ENCODE data around the gene OR51V1.
"Not testable (repeated sequence)": the region's sequence is repeated elsewhere in the genome, so short reads cannot be mapped to it uniquely, and the experiment has no call there.

The OR51V1 gene

DNA sequence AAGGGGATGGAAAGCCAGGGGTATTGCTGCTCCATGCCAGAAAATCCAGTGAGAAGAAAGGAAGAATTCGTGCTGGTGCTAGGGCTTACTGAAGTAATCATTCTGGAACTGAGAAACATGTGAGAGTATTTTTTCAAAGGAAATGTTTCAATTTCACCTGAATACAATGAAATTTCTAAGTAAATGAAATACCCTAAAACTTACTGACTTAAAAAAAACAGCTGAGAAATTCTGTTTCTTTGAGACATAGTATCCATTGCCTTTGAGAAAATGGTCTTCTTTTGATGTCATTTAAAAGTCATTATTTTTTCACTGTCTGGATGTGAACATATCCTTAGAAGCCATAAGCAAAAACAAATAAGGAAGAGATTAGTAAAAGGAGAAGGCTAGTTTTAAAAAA lies at the start of gene OR51V1:
Gene OR51V1 (minus strand): TSS at position 101 of the 400 bp plus-strand sequence. CDS start 0 bp downstream, at position 101.
- H3K4me1 ChIP-seq (ENCODE audit: insufficient read depth, low read length) = no peaks in the 10 kb centered on the region
- H3K4me3 ChIP-seq (ENCODE audit: low read depth in 1 of 2, low read length in 2 of 2) = no peak within 1 kb of the TSS
- no peak for DNase-seq
- no peak for ATAC-seq (ENCODE audit: insufficient read depth, low read depth)
- TF ChIP-seq CTCF (IDR thresholded peaks at IDR 0.05; ENCODE audit: borderline replicate concordance, extremely low read depth, low read length, poor library complexity, severe bottlenecking) (no peak), EZH2 (IDR thresholded peaks at IDR 0.05; ENCODE audit: borderline replicate concordance, low read depth, low read length, severe bottlenecking) (no peak)
- H4K20me1 ChIP-seq (ENCODE audit: insufficient read depth, low read length) = no peaks in the 10 kb centered on the region
- no peak within 1 kb of the TSS for H2AFZ ChIP-seq (ENCODE audit: low read depth, low read length)
- H3K9me3 ChIP-seq (ENCODE audit: insufficient read depth, low read length, severe bottlenecking) = no peaks in the 10 kb centered on the region
- no peak within 1 kb of the TSS for H3K9ac ChIP-seq (ENCODE audit: low read depth, low read length)
- no peaks in the 10 kb centered on the region for H3K79me2 ChIP-seq (ENCODE audit: insufficient read depth, low read length)
- peaks cover 4% of the 10 kb centered on the region for H3K27me3 ChIP-seq (ENCODE audit: insufficient read depth, low read length, poor library complexity)
- no peaks in the 10 kb centered on the region for H3K36me3 ChIP-seq (ENCODE audit: insufficient read depth, low read length)
- no peak within 1 kb of the TSS for H3K27ac ChIP-seq (ENCODE audit: low read length)
- no peak within 1 kb of the TSS for H3K4me2 ChIP-seq (ENCODE audit: insufficient read depth, low read length)

DNA sequence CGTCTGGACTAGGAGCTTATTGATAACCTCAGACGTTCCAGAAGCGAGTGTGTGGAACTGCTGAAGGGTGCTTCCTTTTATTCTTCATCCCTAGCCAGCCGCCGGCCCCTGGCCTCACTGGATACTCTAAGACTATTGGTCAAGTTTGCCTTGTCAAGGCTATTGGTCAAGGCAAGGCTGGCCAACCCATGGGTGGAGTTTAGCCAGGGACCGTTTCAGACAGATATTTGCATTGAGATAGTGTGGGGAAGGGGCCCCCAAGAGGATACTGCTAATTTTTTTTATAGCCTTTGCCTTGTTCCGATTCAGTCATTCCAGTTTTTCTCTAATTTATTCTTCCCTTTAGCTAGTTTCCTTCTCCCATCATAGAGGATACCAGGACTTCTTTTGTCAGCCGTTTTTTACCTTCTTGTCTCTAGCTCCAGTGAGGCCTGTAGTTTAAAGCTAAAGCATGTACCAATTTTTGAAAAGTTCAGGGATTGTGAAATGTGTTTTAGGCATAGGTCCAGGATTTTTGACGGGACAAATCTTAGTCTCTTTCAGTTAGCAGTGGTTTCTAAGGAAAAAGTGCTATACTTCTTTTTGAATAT lies 49.4 kb upstream of the OR51V1 start, which contains the start of gene HBG1:
Gene HBG1 (minus strand): TSS at position 51 of the 590 bp plus-strand sequence. CDS start 53 bp downstream, outside the sequence.
- H3K27me3 ChIP-seq (ENCODE audit: insufficient read depth, low read length, poor library complexity); H3K4me2 ChIP-seq (ENCODE audit: insufficient read depth, low read length); H3K9me3 ChIP-seq (ENCODE audit: insufficient read depth, low read length, severe bottlenecking); H3K9ac ChIP-seq (ENCODE audit: low read depth, low read length); H3K4me3 ChIP-seq (ENCODE audit: low read depth in 1 of 2, low read length in 2 of 2); H3K36me3 ChIP-seq (ENCODE audit: insufficient read depth, low read length); H3K79me2 ChIP-seq (ENCODE audit: insufficient read depth, low read length); DNase-seq; ATAC-seq (ENCODE audit: insufficient read depth, low read depth); H3K4me1 ChIP-seq (ENCODE audit: insufficient read depth, low read length); H4K20me1 ChIP-seq (ENCODE audit: insufficient read depth, low read length); H3K27ac ChIP-seq (ENCODE audit: low read length); H2AFZ ChIP-seq (ENCODE audit: low read depth, low read length): not testable (repeated sequence)

DNA sequence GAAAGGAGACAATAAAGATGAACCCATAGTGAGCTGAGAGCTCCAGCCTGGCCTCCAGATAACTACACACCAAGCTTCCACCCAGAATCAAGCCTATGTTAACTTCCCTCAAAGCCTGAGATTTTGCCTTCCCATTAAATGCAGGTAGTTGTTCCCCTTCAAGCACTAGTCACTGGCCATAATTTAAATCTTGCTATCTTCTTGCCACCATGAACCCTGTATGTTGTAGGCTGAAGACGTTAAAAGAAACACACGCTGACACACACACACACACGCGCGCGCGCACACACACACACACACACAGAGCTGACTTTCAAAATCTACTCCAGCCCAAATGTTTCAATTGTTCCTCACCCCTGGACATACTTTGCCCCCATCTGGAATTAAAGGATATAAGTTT lies 48.0 kb upstream of the OR51V1 start:
- not testable (repeated sequence) for H2AFZ ChIP-seq (ENCODE audit: low read depth, low read length); H3K27ac ChIP-seq (ENCODE audit: low read length); H3K36me3 ChIP-seq (ENCODE audit: insufficient read depth, low read length); ATAC-seq (ENCODE audit: insufficient read depth, low read depth); H4K20me1 ChIP-seq (ENCODE audit: insufficient read depth, low read length); H3K79me2 ChIP-seq (ENCODE audit: insufficient read depth, low read length); H3K4me3 ChIP-seq (ENCODE audit: low read depth in 1 of 2, low read length in 2 of 2); H3K9ac ChIP-seq (ENCODE audit: low read depth, low read length); DNase-seq; H3K4me1 ChIP-seq (ENCODE audit: insufficient read depth, low read length); H3K4me2 ChIP-seq (ENCODE audit: insufficient read depth, low read length); H3K9me3 ChIP-seq (ENCODE audit: insufficient read depth, low read length, severe bottlenecking); H3K27me3 ChIP-seq (ENCODE audit: insufficient read depth, low read length, poor library complexity)

GRCh38 chr11:5247472-5248192 lies 47.1 kb upstream of the OR51V1 start:
- Histone ChIP-seq H3K36me3 (ENCODE audit: insufficient read depth, low read length) (no peaks in the 10 kb centered on the region), H2AFZ (ENCODE audit: low read depth, low read length) (no peak overlapping the region), H4K20me1 (ENCODE audit: insufficient read depth, low read length) (no peaks in the 10 kb centered on the region), H3K9me3 (ENCODE audit: insufficient read depth, low read length, severe bottlenecking) (no peaks in the 10 kb centered on the region), H3K4me1 (ENCODE audit: insufficient read depth, low read length) (no peaks in the 10 kb centered on the region), H3K79me2 (ENCODE audit: insufficient read depth, low read length) (no peaks in the 10 kb centered on the region), H3K27ac (ENCODE audit: low read length) (no peak overlapping the region), H3K4me3 (ENCODE audit: low read depth in 1 of 2, low read length in 2 of 2) (no peak overlapping the region), H3K9ac (ENCODE audit: low read depth, low read length) (no peak overlapping the region), H3K4me2 (ENCODE audit: insufficient read depth, low read length) (no peak overlapping the region), H3K27me3 (ENCODE audit: insufficient read depth, low read length, poor library complexity) (peaks cover 15% of the 10 kb centered on the region)
- DNase-seq (no peak), ATAC-seq (ENCODE audit: insufficient read depth, low read depth) (no peak)
- TF ChIP-seq EZH2 (IDR thresholded peaks at IDR 0.05; ENCODE audit: borderline replicate concordance, low read depth, low read length, severe bottlenecking) (no peak), CTCF (IDR thresholded peaks at IDR 0.05; ENCODE audit: borderline replicate concordance, extremely low read depth, low read length, poor library complexity, severe bottlenecking) (no peak)

Data from DND-41 (cell line).